Nephron progenitor cell (in vitro differentiated cells): ENCODE measurements around the gene FOXN3.

Experiments used
- DNase-seq: peaks from one replicate; pipeline ENCODE4 v3.0.0; 2021
- H3K27ac Mint-ChIP-seq: 2 replicates; pipeline ENCODE4 v1.8.0; 2021; ENCODE audit warnings: mild to moderate bottlenecking, moderate library complexity, mixed read lengths
- H3K27me3 Mint-ChIP-seq: 2 replicates; pipeline ENCODE4 v1.8.0; 2021; ENCODE audit warnings: mild to moderate bottlenecking, low read depth, mixed read lengths; ENCODE audit not compliant: poor library complexity
- H3K36me3 Mint-ChIP-seq: 2 replicates; pipeline ENCODE4 v1.8.0; 2021; ENCODE audit warnings: low read depth, mixed read lengths
- H3K4me1 Mint-ChIP-seq: 2 replicates; pipeline ENCODE4 v1.8.0; 2021; ENCODE audit warnings: mixed read lengths
- H3K4me3 Mint-ChIP-seq: 2 replicates; pipeline ENCODE4 v1.8.0; 2021; ENCODE audit warnings: mild to moderate bottlenecking, moderate library complexity, mixed read lengths
- H3K9me3 Mint-ChIP-seq: 2 replicates; pipeline ENCODE4 v1.8.0; 2021; ENCODE audit warnings: mild to moderate bottlenecking, moderate library complexity, mixed read lengths
- TF ChIP-seq, protein P1 (sequence below): fragments of 200-600 bp; sonication (generic); IDR thresholded peaks from 2 replicates; pipeline ENCODE4 v1.5.0; 2021; ENCODE audit warnings: antibody characterized with exemption

The FOXN3 gene

GRCh38 chr14:89294060-89294459, 123.0 kb downstream of the FOXN3 start:
- DNase-seq = no peak
- peaks cover 3% of the 10 kb centered on the region for H3K27me3 Mint-ChIP-seq
- H3K27ac Mint-ChIP-seq = no peak overlapping the region
- no peaks in the 10 kb centered on the region for H3K9me3 Mint-ChIP-seq
- peaks cover 50% of the 10 kb centered on the region for H3K36me3 Mint-ChIP-seq
- TF ChIP-seq, protein P1, sequence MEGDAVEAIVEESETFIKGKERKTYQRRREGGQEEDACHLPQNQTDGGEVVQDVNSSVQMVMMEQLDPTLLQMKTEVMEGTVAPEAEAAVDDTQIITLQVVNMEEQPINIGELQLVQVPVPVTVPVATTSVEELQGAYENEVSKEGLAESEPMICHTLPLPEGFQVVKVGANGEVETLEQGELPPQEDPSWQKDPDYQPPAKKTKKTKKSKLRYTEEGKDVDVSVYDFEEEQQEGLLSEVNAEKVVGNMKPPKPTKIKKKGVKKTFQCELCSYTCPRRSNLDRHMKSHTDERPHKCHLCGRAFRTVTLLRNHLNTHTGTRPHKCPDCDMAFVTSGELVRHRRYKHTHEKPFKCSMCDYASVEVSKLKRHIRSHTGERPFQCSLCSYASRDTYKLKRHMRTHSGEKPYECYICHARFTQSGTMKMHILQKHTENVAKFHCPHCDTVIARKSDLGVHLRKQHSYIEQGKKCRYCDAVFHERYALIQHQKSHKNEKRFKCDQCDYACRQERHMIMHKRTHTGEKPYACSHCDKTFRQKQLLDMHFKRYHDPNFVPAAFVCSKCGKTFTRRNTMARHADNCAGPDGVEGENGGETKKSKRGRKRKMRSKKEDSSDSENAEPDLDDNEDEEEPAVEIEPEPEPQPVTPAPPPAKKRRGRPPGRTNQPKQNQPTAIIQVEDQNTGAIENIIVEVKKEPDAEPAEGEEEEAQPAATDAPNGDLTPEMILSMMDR = no peak
- H3K4me1 Mint-ChIP-seq = peaks cover 36% of the 10 kb centered on the region
- no peak overlapping the region for H3K4me3 Mint-ChIP-seq

GRCh38 chr14:89293314-89293916, 123.6 kb downstream of the FOXN3 start:
- H3K4me3 Mint-ChIP-seq = no peak overlapping the region
- DNase-seq = no peak
- peaks cover 3% of the 10 kb centered on the region for H3K27me3 Mint-ChIP-seq
- H3K4me1 Mint-ChIP-seq = peaks cover 36% of the 10 kb centered on the region
- no peaks in the 10 kb centered on the region for H3K9me3 Mint-ChIP-seq
- peaks cover 47% of the 10 kb centered on the region for H3K36me3 Mint-ChIP-seq
- peak overlapping the region; percentile 40 for H3K27ac Mint-ChIP-seq
- TF ChIP-seq, protein P1 = no peak

DNA sequence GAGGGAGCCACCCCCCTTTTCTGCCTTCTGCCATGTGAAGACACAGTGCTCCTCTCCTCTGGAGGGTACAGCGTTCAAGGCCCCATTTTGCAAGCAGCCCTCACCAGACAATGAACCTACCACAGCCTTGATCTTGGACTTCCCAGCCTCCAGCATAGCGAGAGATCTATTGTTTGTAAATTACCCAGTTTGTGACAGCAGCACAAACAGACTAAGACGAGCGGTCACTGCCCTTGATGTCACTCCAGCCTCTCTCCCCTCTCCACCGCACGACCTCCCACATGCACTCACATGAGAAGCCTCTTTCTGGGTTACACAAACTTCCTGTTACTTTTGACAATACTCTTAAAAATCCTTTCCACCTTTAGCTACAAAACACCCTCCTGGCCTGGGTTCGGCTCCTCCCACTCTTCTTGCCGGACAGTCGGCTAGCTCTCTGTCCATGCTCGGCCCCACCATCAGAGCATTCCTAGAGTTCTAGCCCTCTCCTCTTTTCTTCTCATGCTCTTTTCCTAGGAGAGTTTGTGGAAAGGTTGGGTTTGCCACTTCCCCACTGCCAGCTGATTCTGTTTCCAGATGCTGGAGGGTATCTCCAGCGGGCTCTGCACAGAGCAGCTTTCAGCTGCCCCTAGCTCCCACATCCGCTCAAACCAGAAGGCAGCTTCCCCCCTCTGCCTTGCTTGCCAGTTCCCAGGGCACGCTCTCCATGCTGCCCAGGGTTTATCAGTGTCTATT, 124.3 kb downstream of the FOXN3 start:
- peaks cover 36% of the 10 kb centered on the region for H3K4me1 Mint-ChIP-seq
- no peaks in the 10 kb centered on the region for H3K9me3 Mint-ChIP-seq
- no peak overlapping the region for H3K4me3 Mint-ChIP-seq
- H3K27me3 Mint-ChIP-seq = peaks cover 3% of the 10 kb centered on the region
- TF ChIP-seq, protein P1 = no peak
- H3K27ac Mint-ChIP-seq = peak overlapping the region; percentile 40
- DNase-seq = no peak
- H3K36me3 Mint-ChIP-seq = peaks cover 41% of the 10 kb centered on the region

DNA sequence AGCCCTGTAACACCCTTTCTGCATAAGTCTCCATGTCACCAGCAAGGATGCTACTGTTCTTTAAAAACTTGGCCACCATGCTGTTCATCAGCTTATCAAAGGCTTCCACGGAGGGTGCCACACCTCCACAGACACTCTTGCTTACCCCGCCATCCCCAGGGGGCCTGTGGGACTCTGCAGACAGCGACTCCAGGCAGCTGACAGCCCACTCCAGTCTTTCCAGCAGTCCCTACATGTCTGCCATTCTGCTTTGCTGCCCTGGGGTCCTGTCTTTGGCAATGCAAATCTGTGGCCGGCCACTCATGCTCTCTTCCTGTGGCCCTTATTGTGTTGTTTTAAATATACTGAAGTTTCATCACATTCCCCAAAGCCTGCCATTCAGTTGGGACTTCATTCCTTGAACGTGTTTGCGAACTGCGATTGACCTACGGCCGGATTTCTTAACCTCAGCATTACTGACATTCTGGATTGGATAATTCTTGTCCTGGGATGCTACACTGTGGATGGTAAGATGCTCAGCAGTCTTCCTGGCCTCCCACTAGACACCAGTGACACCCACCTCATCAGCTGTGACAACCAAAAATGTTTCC, 125.6 kb downstream of the FOXN3 start:
- Mint-ChIP-seq H3K4me3 (no peak overlapping the region), H3K4me1 (peaks cover 36% of the 10 kb centered on the region), H3K27ac (no peak overlapping the region), H3K9me3 (no peaks in the 10 kb centered on the region), H3K27me3 (peaks cover 3% of the 10 kb centered on the region), H3K36me3 (peaks cover 39% of the 10 kb centered on the region)
- TF ChIP-seq, protein P1 = no peak
- no peak for DNase-seq

DNA sequence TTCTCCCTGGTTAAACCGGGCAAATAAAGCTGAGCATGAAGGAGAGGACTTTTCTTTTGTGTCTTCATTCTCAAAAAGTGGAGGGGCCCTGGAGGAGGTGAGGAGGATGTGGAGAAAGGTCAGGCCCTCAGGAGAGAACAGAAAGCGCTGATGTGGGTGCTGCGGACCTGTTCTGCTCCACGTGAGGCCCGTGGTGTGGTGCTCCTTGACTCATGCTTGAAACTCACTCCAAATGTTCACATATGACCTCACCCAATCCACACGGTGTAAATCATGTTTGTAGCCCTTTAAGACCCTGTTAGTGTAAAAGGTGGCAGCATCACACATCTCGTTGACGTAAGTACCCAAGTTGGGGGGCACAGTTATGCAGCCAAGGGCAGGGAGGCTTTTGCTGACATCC, 126.2 kb downstream of the FOXN3 start:
- TF ChIP-seq, protein P1 = no peak
- peaks cover 39% of the 10 kb centered on the region for H3K36me3 Mint-ChIP-seq
- no peaks in the 10 kb centered on the region for H3K9me3 Mint-ChIP-seq
- no peak overlapping the region for H3K27ac Mint-ChIP-seq
- DNase-seq = no peak
- peaks cover 36% of the 10 kb centered on the region for H3K4me1 Mint-ChIP-seq
- H3K4me3 Mint-ChIP-seq = no peak overlapping the region
- H3K27me3 Mint-ChIP-seq = peaks cover 3% of the 10 kb centered on the region
